Fibroblast of the aortic adventitia (primary cell): ENCODE data around the gene PCDHA1. TPM values are rescaled to one million over a fixed set of nuclear protein-coding genes. Genes with fewer than 3 reads are reported as not detected.
A peak's percentile ranks its signal among the peaks of the same experiment; 100 is the strongest.
"Not testable (repeated sequence)": the region's sequence is repeated elsewhere in the genome, so short reads cannot be mapped to it uniquely, and the experiment has no call there.

Experiments
- DNase-seq: peaks from one replicate; pipeline ENCODE4 v3.0.0-alpha.2; 2010; ENCODE audit warnings: low read depth
- H3K4me3 ChIP-seq: 2 replicates; pipeline ENCODE4 v1.5.1; 2011; ENCODE audit warnings: low read depth, mild to moderate bottlenecking, control low read depth, low read length, moderate library complexity
- CTCF ChIP-seq: IDR thresholded peaks from 2 replicates; pipeline ENCODE4 v1.5.1; 2011; ENCODE audit warnings: mild to moderate bottlenecking, low read length, control low read depth, inconsistent platforms; ENCODE audit not compliant: insufficient read depth
- total RNA-seq: library from RNA; depleted of rRNA; stranded (reverse); fragments of >200 nt; gene quantifications from 2 replicates; pipeline ENCODE4 v1.2.3, GENCODE V29; 2012; ENCODE audit warnings: low replicate concordance

Gene PCDHA1
- total RNA-seq, 1 donor: 0.09 TPM

GRCh38 chr5:140800816-140801493 lies 15.0 kb downstream of the PCDHA1 start, which contains the start of gene PCDHA3:
Gene PCDHA3, plus strand, starts transcription at chr5:140801057.
- H3K4me3 ChIP-seq: peak within 1 kb of the TSS; percentile 38
- peak; percentile 20 for TF ChIP-seq CTCF
- peak; percentile 36 for DNase-seq

DNA sequence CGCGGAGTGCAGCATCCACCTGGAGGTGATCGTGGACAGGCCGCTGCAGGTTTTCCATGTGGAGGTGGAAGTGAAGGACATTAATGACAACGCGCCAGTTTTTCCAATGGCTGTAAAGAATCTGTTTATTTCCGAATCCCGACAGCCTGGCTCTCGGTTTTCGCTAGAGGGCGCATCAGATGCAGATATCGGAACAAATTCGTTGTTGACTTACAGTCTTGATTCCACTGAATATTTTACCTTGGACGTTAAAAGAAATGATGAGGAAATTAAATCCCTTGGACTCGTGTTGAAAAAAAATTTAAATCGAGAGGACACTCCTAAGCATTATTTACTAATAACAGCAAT lies 15.5 kb downstream of the PCDHA1 start:
- TF ChIP-seq CTCF: peak; percentile 25
- H3K4me3 ChIP-seq: no peak overlapping the region
- DNase-seq: no peak

DNA sequence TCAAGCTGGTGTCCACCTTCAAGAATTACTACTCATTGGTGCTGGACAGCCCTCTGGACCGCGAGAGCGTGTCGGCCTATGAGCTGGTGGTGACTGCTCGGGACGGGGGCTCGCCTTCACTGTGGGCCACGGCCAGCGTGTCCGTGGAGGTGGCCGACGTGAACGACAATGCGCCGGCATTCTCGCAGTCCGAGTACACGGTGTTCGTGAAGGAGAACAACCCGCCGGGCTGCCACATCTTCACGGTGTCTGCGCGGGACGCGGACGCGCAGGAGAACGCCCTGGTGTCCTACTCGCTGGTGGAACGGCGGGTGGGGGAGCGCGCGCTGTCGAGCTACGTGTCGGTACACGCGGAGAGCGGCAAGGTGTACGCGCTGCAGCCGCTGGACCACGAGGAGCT lies 16.4 kb downstream of the PCDHA1 start:
- H3K4me3 ChIP-seq, DNase-seq: not testable (repeated sequence)

DNA sequence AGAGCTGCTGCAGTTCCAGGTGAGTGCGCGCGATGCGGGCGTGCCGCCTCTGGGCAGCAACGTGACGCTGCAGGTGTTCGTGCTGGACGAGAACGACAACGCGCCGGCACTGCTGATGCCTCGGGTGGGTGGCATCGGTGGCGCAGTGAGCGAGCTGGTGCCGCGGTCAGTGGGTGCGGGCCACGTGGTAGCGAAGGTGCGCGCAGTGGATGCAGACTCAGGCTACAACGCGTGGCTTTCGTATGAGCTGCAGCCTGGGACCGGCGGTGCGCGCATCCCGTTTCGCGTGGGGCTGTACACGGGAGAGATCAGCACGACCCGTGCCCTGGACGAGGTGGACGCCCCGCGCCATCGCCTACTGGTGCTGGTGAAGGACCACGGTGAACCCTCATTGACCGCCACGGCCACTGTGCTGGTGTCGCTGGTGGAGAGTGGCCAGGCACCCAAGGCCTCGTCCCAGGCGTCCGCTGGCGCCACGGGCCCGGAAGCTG lies 16.9 kb downstream of the PCDHA1 start:
- no peak for DNase-seq
- H3K4me3 ChIP-seq: no peak overlapping the region
- no peak for TF ChIP-seq CTCF

DNA sequence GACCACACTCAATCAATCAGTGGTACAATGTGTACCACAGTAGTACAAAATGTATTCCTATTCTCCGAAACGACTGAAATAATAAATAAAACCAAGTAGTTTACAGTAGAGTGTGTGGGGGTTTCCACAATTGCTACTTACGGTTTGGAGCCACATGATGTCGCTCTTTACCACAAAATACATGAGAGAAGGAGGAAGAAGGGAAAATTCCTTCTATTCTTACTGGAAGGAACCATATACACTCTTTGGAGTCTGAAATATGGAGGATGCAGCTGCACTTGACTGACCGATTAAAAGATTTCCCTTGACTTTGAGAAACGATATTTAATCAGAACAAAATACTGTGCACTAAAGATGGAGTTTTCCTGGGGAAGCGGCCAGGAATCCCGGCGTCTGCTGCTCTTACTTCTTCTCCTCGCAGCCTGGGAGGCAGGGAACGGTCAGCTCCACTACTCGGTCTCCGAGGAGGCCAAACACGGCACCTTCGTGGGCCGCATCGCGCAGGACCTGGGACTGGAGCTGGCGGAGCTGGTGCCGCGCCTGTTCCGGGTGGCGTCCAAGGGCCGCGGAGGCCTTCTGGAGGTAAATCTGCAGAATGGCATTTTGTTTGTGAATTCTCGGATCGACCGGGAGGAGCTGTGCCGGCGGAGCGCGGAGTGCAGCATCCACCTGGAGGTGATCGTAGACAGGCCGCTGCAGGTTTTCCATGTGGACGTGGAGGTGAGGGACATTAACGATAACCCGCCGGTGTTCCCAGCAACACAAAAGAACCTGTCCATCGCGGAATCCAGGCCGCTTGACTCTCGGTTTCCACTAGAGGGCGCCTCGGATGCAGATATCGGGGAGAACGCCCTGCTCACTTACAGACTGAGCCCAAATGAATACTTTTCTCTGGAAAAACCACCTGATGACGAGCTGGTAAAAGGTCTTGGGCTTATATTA lies 21.2 kb downstream of the PCDHA1 start, which contains the start of gene PCDHA4:
Gene PCDHA4, plus strand, starts transcription at position 235 of the 942 bp plus-strand sequence.
- DNase-seq: peak; percentile 16
- TF ChIP-seq CTCF: peak; percentile 38
- peak within 1 kb of the TSS; percentile 47 for H3K4me3 ChIP-seq

DNA sequence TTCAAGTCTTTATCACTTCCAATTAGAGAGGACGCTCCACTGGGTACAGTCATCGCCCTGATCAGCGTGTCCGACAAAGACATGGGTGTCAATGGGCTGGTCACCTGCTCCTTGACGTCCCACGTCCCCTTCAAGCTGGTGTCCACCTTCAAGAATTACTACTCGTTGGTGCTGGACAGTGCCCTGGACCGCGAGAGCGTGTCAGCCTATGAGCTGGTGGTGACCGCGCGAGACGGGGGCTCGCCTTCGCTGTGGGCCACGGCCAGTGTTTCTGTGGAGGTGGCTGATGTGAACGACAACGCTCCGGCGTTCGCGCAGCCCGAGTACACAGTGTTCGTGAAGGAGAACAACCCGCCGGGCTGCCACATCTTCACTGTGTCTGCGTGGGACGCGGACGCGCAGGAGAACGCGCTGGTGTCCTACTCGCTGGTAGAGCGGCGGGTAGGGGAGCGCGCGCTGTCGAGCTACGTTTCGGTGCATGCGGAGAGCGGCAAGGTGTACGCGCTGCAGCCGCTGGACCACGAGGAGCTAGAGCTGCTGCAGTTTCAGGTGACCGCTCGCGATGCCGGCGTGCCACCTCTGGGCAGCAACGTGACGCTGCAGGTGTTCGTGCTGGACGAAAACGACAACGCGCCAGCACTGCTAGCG lies 22.4 kb downstream of the PCDHA1 start:
- H3K4me3 ChIP-seq, DNase-seq: not testable (repeated sequence)

- DNase-seq: no peak
- TF ChIP-seq CTCF: no peak
Measured at GRCh38 chr5:140808889-140809291, 22.9 kb downstream of the PCDHA1 start.

More at GRCh38 chr5:140808889-140809291, 22.9 kb downstream of the PCDHA1 start:
- no peak overlapping the region for H3K4me3 ChIP-seq
